Esophagus squamous epithelium (tissue), 5 donors: ENCODE results near the gene ACTL6B. TPM values are rescaled to one million over a fixed set of nuclear protein-coding genes. Genes with fewer than 3 reads are reported as not detected.

Source experiments
- DNase-seq: peaks from one replicate; lab custom pipeline; 2025; lab: John Stamatoyannopoulos, UW
- H3K27ac ChIP-seq, 4 donors: fragments of 200-600 bp; sonication (generic); one replicate each; pipeline ENCODE4 v1.5.1; 2016 to 2019; ENCODE audit warnings: mild to moderate bottlenecking in 1 of 4
- H3K27me3 ChIP-seq, 4 donors: fragments of 200-600 bp; sonication (generic); 1 replicate in 3 of 4; 2 replicates in 1 of 4; pipeline versions ENCODE4 v1.5.1 to v1.6.0; 2017 to 2021; ENCODE audit warnings: antibody characterized with exemption in 1 of 4
- H3K36me3 ChIP-seq, 3 donors: fragments of 200-600 bp; sonication (generic); one replicate each; pipeline ENCODE4 v1.5.1; 2016 to 2019
- H3K4me1 ChIP-seq, 3 donors: fragments of 200-600 bp; sonication (generic); one replicate each; pipeline ENCODE4 v1.5.1; 2017 to 2019
- H3K4me3 ChIP-seq, 4 donors: fragments of 200-600 bp; sonication (generic); 1 replicate in 3 of 4; 2 replicates in 1 of 4; pipeline ENCODE4 v1.5.1; 2016 to 2019; ENCODE audit warnings: mild to moderate bottlenecking in 2 of 4, moderate library complexity in 1 of 4
- H3K9me3 ChIP-seq, 3 donors: fragments of 200-600 bp; sonication (generic); one replicate each; pipeline ENCODE4 v1.5.1; 2016 to 2019
- CTCF ChIP-seq, 6 experiments: fragments of 450-650 bp in 4 of 6; fragments of 200-600 bp in 2 of 6; sonication (generic) in 2 of 6; IDR thresholded peaks; one replicate each; pipeline ENCODE4 v1.5.1; 2016 to 2019; ENCODE audit warnings: antibody characterized with exemption in 6 of 6, mild to moderate bottlenecking in 4 of 6, moderate library complexity in 4 of 6
- POLR2A ChIP-seq, 4 donors: fragments of 450-650 bp; IDR thresholded peaks; one replicate each; pipeline ENCODE4 v1.6.1; 2017; ENCODE audit warnings: antibody characterized with exemption in 4 of 4, mild to moderate bottlenecking in 4 of 4, moderate library complexity in 3 of 4
- WGBS, 2 donors: methylation state at CpG; one replicate each; pipeline ENCODE4 v1.1.5; 2018; 5-methylcytosine and 5-hydroxymethylcytosine counted together
- intact Hi-C: fragments of 100-400 bp; cut with DNase I; formaldehyde crosslinking; loops from one replicate; pipeline ENCODE4 v1.15.0; 2022
- total RNA-seq, 4 donors: library from RNA; depleted of rRNA; stranded (reverse); fragments of >200 nt; gene quantifications; one replicate each; pipeline ENCODE4 v1.1.0, GENCODE V29; 2016
- donor health status: DM: yes; HTN: yes; CAD: no.

The ACTL6B gene
- total RNA-seq, 4 donors from 2014 or later: not detected

- H3K9me3 ChIP-seq: no peaks in the 10 kb centered on the region
- peaks cover 8 to 21% (median 12%) of the 10 kb centered on the region in 3 donors for H3K4me1 ChIP-seq
- H3K27ac ChIP-seq: peak overlapping the region; percentile 88 to 97 (median 92)
- TF ChIP-seq POLR2A (IDR thresholded peaks at IDR 0.05) (no peak), CTCF (IDR thresholded peaks at IDR 0.05) (peak in 1 of 6 experiments; percentile 3)
- WGBS, 2 donors: 0% methylated on average over 3 to 4 of the region's 29 CpGs
- H3K27me3 ChIP-seq: no peaks in the 10 kb centered on the region
- H3K36me3 ChIP-seq: peaks cover 0 to 19% (median 0%) of the 10 kb centered on the region in 3 donors
- no peak for DNase-seq
- intact Hi-C loops: no loop called here
- peak overlapping the region; percentile 56 to 90 (median 76) for H3K4me3 ChIP-seq
Observed at GRCh38 chr7:100612730-100613390, 43.4 kb downstream of the ACTL6B start.

- peak; percentile 87 for DNase-seq
- no peaks in the 10 kb centered on the region for H3K9me3 ChIP-seq
- peaks cover 8 to 21% (median 12%) of the 10 kb centered on the region in 3 donors for H3K4me1 ChIP-seq
- peak within 1 kb of the TSS; percentile 88 to 97 (median 92) for H3K27ac ChIP-seq
- H3K27me3 ChIP-seq: no peaks in the 10 kb centered on the region
- intact Hi-C loops: no loop called here
- peak within 1 kb of the TSS; percentile 56 to 90 (median 76) for H3K4me3 ChIP-seq
- peaks cover 0 to 19% (median 0%) of the 10 kb centered on the region in 3 donors for H3K36me3 ChIP-seq
- WGBS, 2 donors: 0% methylated on average over 7 to 12 of the region's 61 CpGs
- peak in 3 of 6 experiments; percentile 26 to 29 (median 28) for TF ChIP-seq CTCF (IDR thresholded peaks at IDR 0.05)
- peak in 3 of 4 donors; percentile 65 to 82 (median 79) for TF ChIP-seq POLR2A (IDR thresholded peaks at IDR 0.05)
Observed at GRCh38 chr7:100611983-100612729, 44.1 kb downstream of the ACTL6B start, which contains the start of gene MOSPD3. Gene MOSPD3 (plus strand): TSS chr7:100612540. CDS start chr7:100612792, 252 bp downstream.

GRCh38 chr7:100609958-100610357, 46.3 kb downstream of the ACTL6B start:
- 87 to 93% methylated on average over 4 to 5 of the region's 5 CpGs for WGBS, 2 donors

GRCh38 chr7:100607111-100607510, 49.1 kb downstream of the ACTL6B start:
- Histone ChIP-seq H3K4me3 (no peak overlapping the region), H3K4me1 (peaks cover 19 to 45% (median 26%) of the 10 kb centered on the region in 3 donors), H3K9me3 (no peaks in the 10 kb centered on the region), H3K36me3 (no peaks in the 10 kb centered on the region), H3K27ac (no peak overlapping the region), H3K27me3 (no peaks in the 10 kb centered on the region)
- intact Hi-C loops: no loop called here
- TF ChIP-seq POLR2A (IDR thresholded peaks at IDR 0.05) (no peak), CTCF (IDR thresholded peaks at IDR 0.05) (no peak)
- DNase-seq: no peak
- 67 to 87% methylated on average over 8 of the region's 8 CpGs for WGBS, 2 donors

More at GRCh38 chr7:100609958-100610357, 46.3 kb downstream of the ACTL6B start:
- intact Hi-C loops: no loop called here
- H3K9me3 ChIP-seq: no peaks in the 10 kb centered on the region
- no peak overlapping the region for H3K27ac ChIP-seq
- TF ChIP-seq POLR2A (IDR thresholded peaks at IDR 0.05) (no peak), CTCF (IDR thresholded peaks at IDR 0.05) (no peak)
- DNase-seq: no peak
- H3K4me1 ChIP-seq: peaks cover 15 to 33% (median 17%) of the 10 kb centered on the region in 3 donors
- H3K27me3 ChIP-seq: no peaks in the 10 kb centered on the region
- no peak overlapping the region for H3K4me3 ChIP-seq
- H3K36me3 ChIP-seq: peaks cover 0 to 6% (median 0%) of the 10 kb centered on the region in 3 donors
